Astrocyte (in vitro differentiated cells and primary cell): ENCODE measurements around the gene ARHGAP28. TPM values are rescaled to one million over a fixed set of nuclear protein-coding genes. Genes with fewer than 3 reads are reported as not detected.
"Not testable (repeated sequence)": the region's sequence is repeated elsewhere in the genome, so short reads cannot be mapped to it uniquely, and the experiment has no call there.

Experiments used
- DNase-seq: peaks from one replicate; pipeline ENCODE4 v3.0.0-alpha.2; 2010; ENCODE audit warnings: low read depth
- FAIRE-seq: peaks from 2 replicates; lab custom pipeline; 2011; peaks lifted over from hg19 to GRCh38; lab: Jason Lieb, UNC
- H2AFZ ChIP-seq: 2 replicates; pipeline ENCODE4 v1.6.0; 2012; ENCODE audit warnings: low read depth, low read length, inconsistent platforms
- H3K27ac ChIP-seq: 2 replicates; pipeline ENCODE4 v1.5.1; 2011; ENCODE audit warnings: low read depth, low read length, inconsistent platforms
- H3K27me3 ChIP-seq: 2 replicates; pipeline ENCODE4 v1.6.0; 2011; ENCODE audit warnings: low read length, inconsistent platforms; ENCODE audit not compliant: insufficient read depth
- H3K36me3 ChIP-seq: 2 replicates; pipeline ENCODE4 v1.5.1; 2011; ENCODE audit warnings: low read length, inconsistent platforms; ENCODE audit not compliant: insufficient read depth
- H3K4me1 ChIP-seq: 2 replicates; pipeline ENCODE4 v1.5.1; 2011; ENCODE audit warnings: low read length, inconsistent platforms; ENCODE audit not compliant: insufficient read depth
- H3K4me2 ChIP-seq: 2 replicates; pipeline ENCODE4 v1.6.0; 2012; ENCODE audit warnings: low read length, inconsistent platforms
- H3K4me3 ChIP-seq: 2 replicates; pipeline ENCODE4 v1.5.1; 2011; ENCODE audit warnings: low read depth, mild to moderate bottlenecking, low read length, inconsistent platforms; ENCODE audit not compliant: insufficient read depth
- H3K79me2 ChIP-seq: 2 replicates; pipeline ENCODE4 v1.6.0; 2012; ENCODE audit warnings: mild to moderate bottlenecking, low read length, inconsistent platforms; ENCODE audit not compliant: insufficient read depth
- H3K9ac ChIP-seq: 2 replicates; pipeline ENCODE4 v1.6.0; 2012; ENCODE audit warnings: mild to moderate bottlenecking, low read length, inconsistent platforms
- H3K9me3 ChIP-seq: 2 replicates; pipeline ENCODE4 v1.5.1; 2012; ENCODE audit warnings: low read depth, mild to moderate bottlenecking, low read length, inconsistent platforms; ENCODE audit not compliant: insufficient read depth
- H4K20me1 ChIP-seq: 2 replicates; pipeline ENCODE4 v1.6.0; 2012; ENCODE audit warnings: low read length, inconsistent platforms; ENCODE audit not compliant: insufficient read depth
- H3K27ac Mint-ChIP-seq: one replicate; pipeline ENCODE4 v1.8.0; 2021; ENCODE audit warnings: mild to moderate bottlenecking, mixed read lengths; ENCODE audit not compliant: unreplicated experiment
- H3K27me3 Mint-ChIP-seq: one replicate; pipeline ENCODE4 v1.8.0; 2021; ENCODE audit warnings: low read depth, mixed read lengths; ENCODE audit not compliant: unreplicated experiment
- H3K36me3 Mint-ChIP-seq: one replicate; pipeline ENCODE4 v1.8.0; 2021; ENCODE audit warnings: low read depth, mixed read lengths; ENCODE audit not compliant: unreplicated experiment
- H3K4me1 Mint-ChIP-seq: one replicate; pipeline ENCODE4 v1.8.0; 2021; ENCODE audit warnings: low read depth, mixed read lengths; ENCODE audit not compliant: unreplicated experiment
- H3K4me3 Mint-ChIP-seq: one replicate; pipeline ENCODE4 v1.8.0; 2021; ENCODE audit warnings: mild to moderate bottlenecking, moderate library complexity, mixed read lengths; ENCODE audit not compliant: unreplicated experiment
- H3K9me3 Mint-ChIP-seq: one replicate; pipeline ENCODE4 v1.8.0; 2021; ENCODE audit warnings: mild to moderate bottlenecking, mixed read lengths; ENCODE audit not compliant: unreplicated experiment
- CTCF ChIP-seq: IDR thresholded peaks from 2 replicates; pipeline ENCODE4 v1.5.1; 2011; ENCODE audit warnings: low read depth, mild to moderate bottlenecking, inconsistent platforms, low read length, moderate library complexity; ENCODE audit not compliant: insufficient read depth
- EZH2 ChIP-seq: IDR thresholded peaks from 2 replicates; pipeline ENCODE4 v1.6.1; 2012; ENCODE audit warnings: mild to moderate bottlenecking, low read length, inconsistent platforms; ENCODE audit not compliant: insufficient read depth
- total RNA-seq: library from RNA; stranded (reverse); gene quantifications from 2 replicates; pipeline ENCODE4 v1.2.1, GENCODE V29; 2021

Gene ARHGAP28
- total RNA-seq, 1 donor from 2014 or later = 15.5 TPM

- Mint-ChIP-seq H3K27ac (no peak overlapping the region), H3K9me3 (peaks cover 4% of the 10 kb centered on the region), H3K4me3 (no peak overlapping the region), H3K27me3 (no peaks in the 10 kb centered on the region), H3K36me3 (no peaks in the 10 kb centered on the region), H3K4me1 (peaks cover 4% of the 10 kb centered on the region)
- DNase-seq (no peak), FAIRE-seq (no peak)
- Histone ChIP-seq H4K20me1 (no peaks in the 10 kb centered on the region), H3K36me3 (no peaks in the 10 kb centered on the region), H3K9ac (no peak overlapping the region), H3K79me2 (no peaks in the 10 kb centered on the region), H3K4me3 (no peak overlapping the region), H2AFZ (no peak overlapping the region), H3K4me2 (no peak overlapping the region), H3K27me3 (no peaks in the 10 kb centered on the region), H3K27ac (no peak overlapping the region), H3K9me3 (no peaks in the 10 kb centered on the region), H3K4me1 (no peaks in the 10 kb centered on the region)
- TF ChIP-seq CTCF (no peak), EZH2 (no peak)
Observed at GRCh38 chr18:6797171-6797570, 67.7 kb downstream of the ARHGAP28 start.

GRCh38 chr18:6798896-6799295 lies 69.4 kb downstream of the ARHGAP28 start:
- Histone ChIP-seq H3K4me2 (no peak overlapping the region), H4K20me1 (no peaks in the 10 kb centered on the region), H3K9ac (no peak overlapping the region), H3K27ac (no peak overlapping the region), H3K4me3 (no peak overlapping the region), H3K9me3 (no peaks in the 10 kb centered on the region), H3K4me1 (no peaks in the 10 kb centered on the region), H2AFZ (no peak overlapping the region), H3K27me3 (no peaks in the 10 kb centered on the region), H3K36me3 (no peaks in the 10 kb centered on the region), H3K79me2 (no peaks in the 10 kb centered on the region)
- H3K9me3 Mint-ChIP-seq = peaks cover 4% of the 10 kb centered on the region
- H3K27ac Mint-ChIP-seq = no peak overlapping the region
- H3K4me1 Mint-ChIP-seq = no peaks in the 10 kb centered on the region
- TF ChIP-seq EZH2 (no peak), CTCF (no peak)
- no peaks in the 10 kb centered on the region for H3K27me3 Mint-ChIP-seq
- no peaks in the 10 kb centered on the region for H3K36me3 Mint-ChIP-seq
- no peak overlapping the region for H3K4me3 Mint-ChIP-seq
- DNase-seq (no peak), FAIRE-seq (no peak)

- not testable (repeated sequence) for H3K4me1 ChIP-seq, H3K36me3 ChIP-seq, H3K4me3 Mint-ChIP-seq, H3K4me2 ChIP-seq, H3K9me3 Mint-ChIP-seq, H3K27me3 Mint-ChIP-seq, H2AFZ ChIP-seq, H3K27ac Mint-ChIP-seq, H4K20me1 ChIP-seq, H3K27ac ChIP-seq, H3K79me2 ChIP-seq, H3K9ac ChIP-seq, DNase-seq, FAIRE-seq, H3K36me3 Mint-ChIP-seq, H3K9me3 ChIP-seq, H3K27me3 ChIP-seq, H3K4me3 ChIP-seq, H3K4me1 Mint-ChIP-seq
Observed at GRCh38 chr18:6800309-6800708, 70.8 kb downstream of the ARHGAP28 start.
